Smooth muscle cell (in vitro differentiated cells): ENCODE results near the gene ART1. TPM values are rescaled to one million over a fixed set of nuclear protein-coding genes. Genes with fewer than 3 reads are reported as not detected.

Source experiments
- DNase-seq: peaks from one replicate; lab custom pipeline; 2025; ENCODE audit not compliant: unreplicated experiment; lab: John Stamatoyannopoulos, UW
- H2AFZ ChIP-seq: fragments of 200-600 bp; sonication (generic); 2 replicates; pipeline ENCODE4 v1.6.0; 2016; ENCODE audit warnings: antibody characterized with exemption, low read depth, mild to moderate bottlenecking
- H3F3A ChIP-seq: fragments of 200-600 bp; sonication (generic); 2 replicates; pipeline ENCODE4 v1.6.0; 2017; ENCODE audit warnings: antibody characterized with exemption, low read depth
- H3K27ac ChIP-seq: fragments of 200-600 bp; sonication (generic); 2 replicates; pipeline ENCODE4 v1.5.1; 2016; ENCODE audit warnings: low read depth, mild to moderate bottlenecking
- H3K27me3 ChIP-seq: fragments of 200-600 bp; sonication (generic); 2 replicates; pipeline ENCODE4 v1.6.1; 2016; ENCODE audit warnings: low read depth, mild to moderate bottlenecking
- H3K36me3 ChIP-seq: fragments of 200-600 bp; sonication (generic); 2 replicates; pipeline ENCODE4 v1.5.1; 2016; ENCODE audit warnings: low read depth
- H3K4me1 ChIP-seq: fragments of 200-600 bp; sonication (generic); 2 replicates; pipeline ENCODE4 v1.5.1; 2016; ENCODE audit warnings: low read depth
- H3K4me2 ChIP-seq: fragments of 200-600 bp; sonication (generic); 2 replicates; pipeline ENCODE4 v1.6.0; 2016; ENCODE audit warnings: mild to moderate bottlenecking
- H3K4me3 ChIP-seq: fragments of 200-600 bp; sonication (generic); 2 replicates; pipeline ENCODE4 v1.5.1; 2016; ENCODE audit warnings: mild to moderate bottlenecking
- H3K79me2 ChIP-seq: fragments of 200-600 bp; sonication (generic); 2 replicates; pipeline ENCODE4 v1.6.0; 2016; ENCODE audit warnings: low read depth, mild to moderate bottlenecking
- H3K9ac ChIP-seq: fragments of 200-600 bp; sonication (generic); 2 replicates; pipeline ENCODE4 v1.6.0; 2016; ENCODE audit warnings: low read depth
- H3K9me3 ChIP-seq: fragments of 200-600 bp; sonication (generic); replicated peaks from 2 replicates; pipeline ENCODE4 v1.5.1; 2016; ENCODE audit warnings: low read depth
- H4K20me1 ChIP-seq: fragments of 200-600 bp; sonication (generic); 2 replicates; pipeline ENCODE4 v1.6.0; 2016; ENCODE audit warnings: low read depth
- WGBS: methylation state at CpG from one replicate; pipeline ENCODE4 v1.1.7; 2016; ENCODE audit warnings: low lambda C conversion rate; 5-methylcytosine and 5-hydroxymethylcytosine counted together
- polyA plus RNA-seq: library from polyadenylated mRNA; unstranded; fragments of >200 nt; fragmentation: Nextera tagmentation; extraction: Ambion mirVana; gene quantifications from 2 replicates; pipeline ENCODE4 v1.2.1, GENCODE V29; 2016
- total RNA-seq: library from RNA; depleted of rRNA; stranded (reverse); fragments of >200 nt; gene quantifications from 2 replicates; pipeline ENCODE4 v1.2.3, GENCODE V29; 2014
- TF ChIP-seq, protein P1 (sequence below): fragments of 200-600 bp; sonication (generic); IDR thresholded peaks from 2 replicates; pipeline ENCODE4 v1.5.1; 2017; ENCODE audit warnings: borderline replicate concordance, mild to moderate bottlenecking, antibody characterized with exemption; ENCODE audit not compliant: insufficient read depth, poor library complexity, severe bottlenecking

ART1 gene
- total and polyA plus RNA-seq, 2 experiments from 2014 or later = not detected

DNA sequence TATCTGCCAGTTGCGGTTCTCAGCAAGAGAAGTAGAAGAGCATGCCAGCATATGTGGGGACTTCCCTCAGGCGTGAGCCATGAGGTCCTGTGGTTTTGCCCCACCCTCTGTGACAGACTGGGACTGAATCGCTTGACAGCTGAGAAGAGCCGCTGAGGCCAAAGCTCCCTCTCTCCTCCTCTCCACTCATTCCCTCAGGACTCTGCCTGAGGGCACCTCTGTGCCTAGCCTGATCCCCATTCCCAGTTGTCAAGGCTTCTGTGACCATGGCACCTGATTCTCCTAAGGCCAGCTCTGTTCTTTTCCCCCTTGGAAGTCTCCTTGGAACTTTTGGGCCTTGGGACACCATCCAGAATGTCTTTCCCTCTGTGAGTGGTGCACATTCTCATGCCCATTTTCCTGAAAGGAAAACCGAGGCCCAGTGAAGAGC lies 30.2 kb upstream of the ART1 start:
- H3K4me1 ChIP-seq = no peaks in the 10 kb centered on the region
- H3K4me2 ChIP-seq = no peak overlapping the region
- no peak overlapping the region for H2AFZ ChIP-seq
- 70% methylated on average over 5 of the region's 5 CpGs for WGBS
- H3K9ac ChIP-seq = no peak overlapping the region
- H3K4me3 ChIP-seq = no peak overlapping the region
- H3K79me2 ChIP-seq = no peaks in the 10 kb centered on the region
- H3K36me3 ChIP-seq = no peaks in the 10 kb centered on the region
- H3K9me3 ChIP-seq = no peaks in the 10 kb centered on the region
- TF ChIP-seq, protein P1, sequence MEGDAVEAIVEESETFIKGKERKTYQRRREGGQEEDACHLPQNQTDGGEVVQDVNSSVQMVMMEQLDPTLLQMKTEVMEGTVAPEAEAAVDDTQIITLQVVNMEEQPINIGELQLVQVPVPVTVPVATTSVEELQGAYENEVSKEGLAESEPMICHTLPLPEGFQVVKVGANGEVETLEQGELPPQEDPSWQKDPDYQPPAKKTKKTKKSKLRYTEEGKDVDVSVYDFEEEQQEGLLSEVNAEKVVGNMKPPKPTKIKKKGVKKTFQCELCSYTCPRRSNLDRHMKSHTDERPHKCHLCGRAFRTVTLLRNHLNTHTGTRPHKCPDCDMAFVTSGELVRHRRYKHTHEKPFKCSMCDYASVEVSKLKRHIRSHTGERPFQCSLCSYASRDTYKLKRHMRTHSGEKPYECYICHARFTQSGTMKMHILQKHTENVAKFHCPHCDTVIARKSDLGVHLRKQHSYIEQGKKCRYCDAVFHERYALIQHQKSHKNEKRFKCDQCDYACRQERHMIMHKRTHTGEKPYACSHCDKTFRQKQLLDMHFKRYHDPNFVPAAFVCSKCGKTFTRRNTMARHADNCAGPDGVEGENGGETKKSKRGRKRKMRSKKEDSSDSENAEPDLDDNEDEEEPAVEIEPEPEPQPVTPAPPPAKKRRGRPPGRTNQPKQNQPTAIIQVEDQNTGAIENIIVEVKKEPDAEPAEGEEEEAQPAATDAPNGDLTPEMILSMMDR = no peak
- no peaks in the 10 kb centered on the region for H3K27me3 ChIP-seq
- H3K27ac ChIP-seq = no peak overlapping the region
- no peak for DNase-seq
- H3F3A ChIP-seq = no peaks in the 10 kb centered on the region
- no peaks in the 10 kb centered on the region for H4K20me1 ChIP-seq

DNA sequence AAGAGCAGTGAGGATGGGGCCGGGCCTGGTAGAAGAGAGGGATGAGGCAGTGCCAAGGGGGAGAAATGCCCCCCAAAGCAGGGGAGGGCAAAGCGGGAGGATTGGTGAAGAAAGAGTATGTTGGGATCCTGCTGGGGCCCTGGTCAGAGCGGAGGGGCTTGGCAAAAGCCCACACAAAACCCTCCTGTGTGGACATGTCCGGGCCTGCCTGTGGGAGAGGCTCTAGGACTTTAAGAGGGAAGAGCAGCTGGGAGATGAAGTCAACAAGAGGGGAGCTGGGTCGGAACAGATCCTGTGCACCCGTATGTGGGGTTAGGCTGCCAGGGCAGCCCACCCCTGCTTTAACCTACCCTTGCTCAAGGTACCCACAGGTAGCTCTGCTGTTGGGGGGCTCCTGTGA lies 28.9 kb upstream of the ART1 start:
- H3K4me3 ChIP-seq = no peak overlapping the region
- H3K27me3 ChIP-seq = no peaks in the 10 kb centered on the region
- TF ChIP-seq, protein P1 = no peak
- H2AFZ ChIP-seq = peak overlapping the region; percentile 72
- no peaks in the 10 kb centered on the region for H3K79me2 ChIP-seq
- no peaks in the 10 kb centered on the region for H3K36me3 ChIP-seq
- WGBS = 89% methylated on average over 6 of the region's 6 CpGs
- no peak for DNase-seq
- H3K27ac ChIP-seq = no peak overlapping the region
- H3K4me2 ChIP-seq = no peak overlapping the region
- H3K4me1 ChIP-seq = no peaks in the 10 kb centered on the region
- H4K20me1 ChIP-seq = no peaks in the 10 kb centered on the region
- peak overlapping the region; percentile 39 for H3K9ac ChIP-seq
- no peaks in the 10 kb centered on the region for H3F3A ChIP-seq
- H3K9me3 ChIP-seq = no peaks in the 10 kb centered on the region

DNA sequence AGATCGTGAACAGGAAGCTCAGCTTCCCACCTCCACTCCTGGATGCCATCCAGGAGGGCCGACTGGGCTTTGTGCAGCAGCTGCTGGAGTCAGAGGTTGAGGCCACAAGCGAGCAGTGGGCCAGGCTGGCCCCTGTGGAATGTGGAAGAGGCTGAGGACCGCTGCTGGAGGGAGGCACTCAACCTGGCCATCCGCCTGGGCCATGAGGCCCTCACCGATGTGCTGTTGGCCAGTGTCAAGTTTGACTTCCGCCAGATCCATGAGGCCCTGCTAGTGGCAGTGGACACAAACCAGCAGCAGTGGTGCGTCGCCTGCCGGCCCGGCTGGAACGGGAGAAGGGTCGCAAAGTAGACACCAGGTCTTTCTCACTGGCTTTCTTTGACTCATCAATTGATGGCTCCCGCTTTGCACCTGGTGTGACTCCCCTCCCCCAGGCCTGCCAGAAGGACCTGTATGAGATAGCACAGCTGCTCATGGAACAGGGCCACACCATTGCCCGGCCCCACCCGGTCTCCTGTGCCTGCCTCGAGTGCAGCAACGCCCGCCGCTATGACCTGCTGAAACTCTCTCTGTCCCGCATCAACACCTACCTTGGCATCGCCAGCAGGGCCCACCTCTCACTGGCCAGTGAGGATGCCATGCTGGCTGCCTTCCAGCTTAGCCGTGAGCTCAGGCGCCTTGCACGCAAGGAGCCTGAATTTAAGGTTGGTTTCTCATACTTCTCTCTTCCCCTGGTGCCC lies 28.0 kb upstream of the ART1 start:
- Histone ChIP-seq H4K20me1 (no peaks in the 10 kb centered on the region), H3F3A (no peaks in the 10 kb centered on the region), H3K9me3 (no peaks in the 10 kb centered on the region), H3K27me3 (no peaks in the 10 kb centered on the region), H3K4me1 (no peaks in the 10 kb centered on the region), H3K36me3 (no peaks in the 10 kb centered on the region), H3K4me3 (no peak overlapping the region), H3K9ac (no peak overlapping the region), H3K27ac (no peak overlapping the region), H2AFZ (no peak overlapping the region), H3K79me2 (no peaks in the 10 kb centered on the region), H3K4me2 (no peak overlapping the region)
- TF ChIP-seq, protein P1 = no peak
- 91% methylated on average over 24 of the region's 25 CpGs for WGBS
- DNase-seq = no peak

DNA sequence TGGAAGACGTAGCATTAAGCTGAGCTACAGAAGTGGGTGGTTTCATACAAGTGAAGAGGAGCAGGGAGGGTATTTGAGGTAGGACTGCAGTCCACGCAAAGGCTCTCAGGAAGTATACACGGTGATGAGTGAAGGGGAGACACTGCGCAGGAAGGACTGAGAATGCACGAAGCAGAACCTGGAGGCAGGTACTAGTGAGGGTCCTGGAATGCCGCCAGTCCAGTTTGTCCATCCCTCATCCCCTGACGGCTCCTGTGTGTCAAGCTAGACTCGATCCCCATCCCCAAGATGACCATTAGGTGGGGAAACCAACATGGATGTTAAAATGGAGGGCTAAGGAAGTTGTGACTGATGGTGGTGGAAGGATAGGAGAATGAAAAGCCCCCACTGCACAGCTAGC lies 26.9 kb upstream of the ART1 start:
- no peaks in the 10 kb centered on the region for H4K20me1 ChIP-seq
- 67% methylated on average over 8 of the region's 8 CpGs for WGBS
- no peaks in the 10 kb centered on the region for H3K79me2 ChIP-seq
- DNase-seq = no peak
- TF ChIP-seq, protein P1 = no peak
- no peak overlapping the region for H2AFZ ChIP-seq
- no peaks in the 10 kb centered on the region for H3K36me3 ChIP-seq
- no peak overlapping the region for H3K27ac ChIP-seq
- no peaks in the 10 kb centered on the region for H3F3A ChIP-seq
- H3K27me3 ChIP-seq = no peaks in the 10 kb centered on the region
- no peak overlapping the region for H3K4me2 ChIP-seq
- H3K4me3 ChIP-seq = no peak overlapping the region
- H3K4me1 ChIP-seq = no peaks in the 10 kb centered on the region
- no peaks in the 10 kb centered on the region for H3K9me3 ChIP-seq
- no peak overlapping the region for H3K9ac ChIP-seq
